NCI-H187 treated with DMSO at 0.1 percent for 48 hours (cell line): ENCODE measurements around the gene METTL25B.

ENCODE experiments used
- DNase-seq: peaks from one replicate; lab custom pipeline; 2025; lab: John Stamatoyannopoulos, UW

The METTL25B gene

DNA sequence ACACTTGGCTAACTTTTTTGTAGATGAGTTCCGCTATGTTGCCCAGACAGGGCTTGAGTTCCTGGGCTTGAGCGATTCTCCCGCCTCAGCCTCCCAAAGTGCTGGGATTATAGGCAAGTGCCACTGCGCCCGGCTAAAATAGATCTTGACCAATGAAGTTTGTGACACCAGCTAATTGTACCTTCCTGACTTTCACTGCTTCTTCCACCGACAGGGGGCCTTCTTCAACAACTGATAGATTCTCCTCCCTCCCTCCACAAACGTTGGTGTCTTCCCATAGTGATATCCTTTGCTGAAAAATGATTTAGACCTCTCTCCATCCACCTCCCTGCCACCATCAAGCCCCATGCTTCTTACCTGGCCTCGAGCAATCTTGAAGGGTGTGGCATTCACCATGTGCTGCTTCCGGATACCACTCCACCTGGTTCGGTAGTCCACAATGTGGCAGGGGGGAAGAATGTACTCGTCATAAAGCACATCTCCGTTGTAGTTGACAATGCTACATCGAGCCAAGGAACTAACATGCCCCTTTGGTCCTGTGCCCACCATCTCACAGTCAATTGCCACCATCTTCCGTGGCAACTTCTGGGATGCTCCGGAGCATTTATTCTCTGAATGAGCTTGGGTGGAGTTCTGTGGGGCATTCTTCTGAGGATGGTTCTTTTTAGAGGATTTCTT, 1.6 kb upstream of the METTL25B start:
- DNase-seq: no peak

DNA sequence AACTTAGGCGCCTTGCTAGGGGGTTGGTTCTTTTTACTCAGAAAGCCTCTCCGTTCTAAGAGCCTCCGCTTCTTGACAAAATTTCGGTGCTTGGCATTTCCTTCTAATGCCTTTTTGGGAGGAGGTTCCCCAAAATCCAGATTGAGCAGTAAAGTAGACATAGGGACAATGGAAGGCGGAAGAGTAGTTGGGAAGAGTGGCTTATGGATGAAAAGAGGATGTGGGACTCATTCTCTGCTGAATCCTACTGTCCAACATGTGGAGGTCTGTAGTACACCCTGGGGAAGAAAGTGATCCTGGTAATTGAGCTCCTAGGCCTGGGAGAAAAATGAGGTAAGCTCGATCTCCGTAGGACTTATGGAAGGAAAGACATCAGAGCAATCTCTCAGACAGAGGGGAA, 777 bp upstream of the METTL25B start:
- DNase-seq: no peak

DNA sequence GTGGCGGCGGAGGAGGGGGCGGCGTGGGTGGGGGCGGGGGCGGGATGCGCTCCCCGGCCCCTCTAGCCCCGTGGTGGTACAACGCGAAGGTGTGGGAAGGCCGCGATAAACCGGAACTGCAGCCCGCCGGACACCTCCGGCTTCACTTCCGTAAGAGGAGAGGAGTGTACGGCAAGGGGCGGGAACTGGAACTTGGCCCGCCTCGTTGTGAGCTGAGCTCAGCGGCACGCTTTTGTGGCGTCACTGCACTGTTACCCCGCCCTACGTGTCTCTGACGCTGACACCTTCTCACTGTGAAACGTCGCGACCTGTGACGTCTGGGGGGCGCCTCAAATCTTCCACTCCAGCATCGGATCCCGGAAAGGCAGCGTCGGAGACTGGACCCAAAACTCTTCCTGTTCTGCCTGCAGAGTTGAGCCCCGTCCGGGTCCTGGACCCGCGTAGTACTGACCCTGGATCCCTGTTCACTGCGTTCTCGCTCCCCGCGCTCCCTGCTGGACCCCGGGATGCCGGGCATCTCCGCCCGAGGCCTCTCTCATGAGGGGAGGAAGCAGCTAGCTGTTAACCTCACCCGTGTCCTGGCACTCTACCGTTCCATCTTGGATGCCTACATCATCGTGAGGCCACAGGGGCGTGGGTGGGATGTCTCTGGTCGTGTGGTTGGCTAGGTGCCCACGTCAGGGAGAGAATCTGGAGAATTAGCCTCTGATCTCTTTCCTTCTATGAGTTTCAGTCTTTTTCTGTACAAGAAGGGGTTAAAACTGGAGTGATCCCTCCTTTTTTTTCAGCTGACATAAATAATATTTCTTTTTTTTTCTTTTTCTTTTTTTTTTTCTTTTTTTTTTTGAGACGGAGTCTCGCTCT, 562 bp downstream of the METTL25B start, which contains the start of gene ISG20L2:
ISG20L2 (minus strand) TSS at position 168 of the 864 bp plus-strand sequence. CDS start 1,114 bp downstream, outside the sequence.
- DNase-seq: peak; percentile 99

DNA sequence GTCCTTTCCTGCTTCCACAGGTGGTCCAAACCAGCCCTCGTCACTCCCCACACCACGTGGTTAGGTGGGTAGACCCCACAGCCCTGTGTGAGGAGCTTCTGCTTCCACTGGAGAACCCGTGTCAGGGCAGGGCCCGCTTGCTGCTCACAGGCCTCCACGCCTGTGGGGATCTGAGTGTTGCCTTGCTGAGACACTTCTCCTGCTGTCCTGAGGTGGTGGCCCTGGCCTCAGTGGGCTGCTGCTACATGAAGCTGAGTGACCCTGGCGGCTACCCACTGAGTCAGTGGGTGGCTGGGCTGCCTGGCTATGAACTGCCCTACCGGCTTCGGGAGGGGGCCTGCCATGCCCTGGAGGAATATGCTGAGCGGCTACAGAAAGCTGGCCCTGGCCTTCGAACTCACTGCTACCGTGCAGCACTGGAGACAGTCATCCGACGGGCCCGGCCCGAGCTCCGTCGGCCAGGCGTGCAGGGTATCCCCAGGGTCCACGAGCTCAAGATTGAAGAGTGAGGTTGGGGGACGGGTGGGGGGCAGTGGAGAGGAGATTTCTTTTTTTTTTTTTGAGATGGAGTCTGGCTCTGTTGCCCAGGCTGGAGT, 5.8 kb downstream of the METTL25B start:
- no peak for DNase-seq

DNA sequence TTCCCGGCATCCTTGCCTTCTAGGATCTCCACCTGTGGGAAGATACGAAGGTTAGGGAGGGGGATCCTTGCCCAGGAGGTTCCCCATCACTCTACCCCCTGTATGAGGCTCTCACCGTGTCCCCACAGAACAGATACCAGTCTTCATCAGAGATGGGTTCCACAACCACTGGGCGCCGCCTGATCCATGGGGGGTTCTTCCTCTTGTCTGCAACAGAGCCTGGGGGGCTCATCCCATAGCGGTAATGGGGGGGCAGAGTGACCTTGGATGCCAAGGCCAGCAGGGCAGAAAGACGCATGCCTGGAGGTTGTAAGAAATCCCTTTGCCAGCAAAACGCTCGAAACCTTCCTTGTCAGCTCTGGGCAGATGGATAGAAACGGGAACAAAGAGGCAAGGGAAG, 10.1 kb downstream of the METTL25B start:
- DNase-seq: no peak

DNA sequence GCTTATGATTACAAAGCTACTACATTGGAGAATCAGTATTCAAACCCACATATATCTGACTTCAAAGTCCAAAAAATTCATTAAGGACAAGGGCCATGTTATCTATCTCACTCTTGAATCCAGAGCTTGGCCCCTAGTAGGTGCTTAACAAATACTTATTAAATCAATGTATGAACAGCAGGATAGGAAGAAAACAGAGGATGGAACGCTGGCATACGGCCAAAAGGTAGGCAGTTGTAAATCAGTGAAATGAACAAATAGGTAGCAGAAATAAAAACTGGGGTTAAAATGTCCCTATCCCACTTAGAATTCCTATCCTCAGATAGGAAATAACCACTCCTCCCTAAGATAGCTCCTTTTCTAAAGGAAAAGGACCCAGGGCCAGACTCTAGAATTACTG, 10.6 kb downstream of the METTL25B start:
- no peak for DNase-seq

DNA sequence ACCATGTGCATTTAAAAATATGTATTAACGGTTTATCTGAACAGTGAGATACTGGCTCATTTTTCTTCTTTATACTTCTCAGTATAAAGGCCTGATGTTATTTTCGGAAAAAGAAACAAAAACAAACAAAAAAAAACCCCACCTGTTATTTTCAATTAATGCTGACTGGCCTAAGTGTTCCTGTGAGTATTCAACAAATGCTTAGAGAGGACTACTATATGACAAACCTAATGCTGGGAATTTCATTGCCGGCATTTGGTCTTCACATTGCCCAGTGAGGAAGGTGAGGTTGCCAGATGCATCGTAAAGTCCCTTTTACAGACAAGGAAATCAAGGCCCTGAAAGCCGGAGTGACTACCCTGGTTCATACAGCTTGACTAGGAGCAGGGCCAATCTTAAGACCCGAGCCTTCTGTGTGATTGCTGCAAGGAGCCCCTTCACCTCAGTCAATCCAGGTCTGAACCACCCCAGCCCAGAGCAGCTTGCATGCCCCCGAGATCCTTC, 12.0 kb downstream of the METTL25B start:
- no peak for DNase-seq

DNA sequence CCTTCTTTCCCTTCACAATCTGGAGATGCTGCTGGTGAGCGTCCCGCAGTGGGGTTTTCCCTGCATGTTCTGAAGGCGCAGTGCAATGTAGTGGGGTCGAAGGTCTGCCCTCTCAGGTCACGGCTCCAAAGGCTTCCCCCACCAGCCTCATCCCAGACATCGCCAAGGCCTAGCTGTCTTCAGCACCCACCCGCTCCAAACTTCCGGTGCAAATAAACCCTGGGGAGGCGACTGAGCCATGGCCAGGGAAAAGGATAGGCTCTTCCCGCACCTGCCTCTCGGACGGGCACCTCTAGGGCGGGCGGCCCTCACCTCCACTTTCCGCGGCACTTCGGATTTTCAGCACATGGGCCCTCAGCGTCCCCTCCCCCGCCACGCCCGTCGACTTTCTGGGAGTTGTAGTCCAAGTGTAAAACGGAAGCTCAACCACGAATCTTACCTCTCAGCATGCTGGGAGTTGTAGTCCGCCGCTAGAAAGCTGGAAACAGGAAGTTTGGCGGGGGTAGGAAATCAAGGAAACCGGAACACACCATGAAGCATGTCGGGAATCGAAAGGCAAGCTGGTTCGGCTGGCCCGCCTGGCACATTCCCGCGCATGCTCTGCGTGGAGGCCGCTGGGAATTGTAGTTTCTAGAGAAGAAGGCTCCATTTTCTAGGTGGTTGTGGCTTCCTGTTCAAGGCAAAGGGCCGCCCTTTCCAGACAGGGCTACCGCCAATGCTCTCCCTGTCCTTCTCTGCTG, 12.6 kb downstream of the METTL25B start, which contains the start of gene MRPL24:
MRPL24 (minus strand) TSS at position 348 of the 740 bp plus-strand sequence. CDS start 2,384 bp downstream, outside the sequence.
- peak; percentile 100 for DNase-seq

DNA sequence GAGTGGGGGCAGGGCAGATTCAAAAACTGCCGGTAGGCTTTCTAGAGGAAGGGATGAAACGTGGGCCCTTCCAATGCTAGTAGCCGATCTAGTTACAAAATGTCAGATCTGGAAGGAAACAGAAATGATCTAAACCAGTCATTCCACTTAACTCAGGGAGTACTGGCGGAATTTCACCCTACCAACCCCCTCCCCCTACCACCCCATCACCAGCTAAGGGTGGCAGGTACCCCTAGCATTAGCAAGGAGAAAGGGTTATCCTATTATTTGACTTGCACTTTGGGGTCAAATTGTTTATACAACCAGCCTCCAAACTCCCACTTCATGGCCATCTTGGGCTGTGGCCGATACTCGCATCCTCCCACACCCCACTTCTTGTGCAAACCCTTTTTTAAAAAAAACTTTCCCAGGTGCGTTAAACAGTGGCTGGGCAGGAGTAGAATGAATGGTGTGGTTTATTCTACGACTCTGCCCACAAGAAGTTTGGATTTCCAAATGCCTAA, 13.3 kb downstream of the METTL25B start:
- no peak for DNase-seq

DNA sequence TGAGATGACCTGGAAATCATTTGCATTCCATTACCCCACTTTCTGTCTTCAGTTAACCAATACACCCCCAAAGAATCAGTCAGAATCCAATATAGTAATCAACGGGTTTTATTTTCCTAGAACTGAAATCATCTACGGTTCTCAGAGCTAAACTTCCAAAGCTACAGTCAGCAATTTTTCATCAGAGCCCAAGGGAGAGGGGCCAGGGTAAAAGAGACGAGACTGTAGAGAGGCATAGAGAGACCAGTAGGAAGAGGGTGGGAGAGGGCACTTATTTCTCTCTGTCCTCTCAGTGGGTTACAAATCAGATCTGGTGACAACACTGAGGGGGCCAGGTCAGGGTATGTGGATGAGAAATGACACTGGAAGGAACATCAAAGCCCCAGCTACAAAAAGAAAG, 13.7 kb downstream of the METTL25B start:
- no peak for DNase-seq

DNA sequence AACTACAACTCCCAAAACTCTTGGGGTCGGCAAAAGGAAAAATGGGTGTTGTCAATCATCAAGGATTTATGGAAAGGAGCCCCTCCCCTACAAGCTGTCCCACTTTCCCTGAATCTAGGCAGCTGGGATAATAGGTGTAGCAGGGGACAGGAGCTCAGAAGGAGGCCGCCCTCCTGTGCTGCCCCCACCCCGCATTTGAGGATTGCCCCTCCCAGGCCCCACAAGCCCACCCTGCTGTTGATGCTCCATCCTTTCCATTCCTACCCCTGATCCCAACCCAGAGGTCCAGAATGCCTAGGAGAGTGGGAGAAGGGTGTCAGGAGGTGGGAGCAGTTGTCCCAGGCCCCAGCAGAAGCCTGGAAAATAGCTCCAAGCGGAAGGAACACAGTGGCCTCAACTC, 14.5 kb downstream of the METTL25B start:
- no peak for DNase-seq

DNA sequence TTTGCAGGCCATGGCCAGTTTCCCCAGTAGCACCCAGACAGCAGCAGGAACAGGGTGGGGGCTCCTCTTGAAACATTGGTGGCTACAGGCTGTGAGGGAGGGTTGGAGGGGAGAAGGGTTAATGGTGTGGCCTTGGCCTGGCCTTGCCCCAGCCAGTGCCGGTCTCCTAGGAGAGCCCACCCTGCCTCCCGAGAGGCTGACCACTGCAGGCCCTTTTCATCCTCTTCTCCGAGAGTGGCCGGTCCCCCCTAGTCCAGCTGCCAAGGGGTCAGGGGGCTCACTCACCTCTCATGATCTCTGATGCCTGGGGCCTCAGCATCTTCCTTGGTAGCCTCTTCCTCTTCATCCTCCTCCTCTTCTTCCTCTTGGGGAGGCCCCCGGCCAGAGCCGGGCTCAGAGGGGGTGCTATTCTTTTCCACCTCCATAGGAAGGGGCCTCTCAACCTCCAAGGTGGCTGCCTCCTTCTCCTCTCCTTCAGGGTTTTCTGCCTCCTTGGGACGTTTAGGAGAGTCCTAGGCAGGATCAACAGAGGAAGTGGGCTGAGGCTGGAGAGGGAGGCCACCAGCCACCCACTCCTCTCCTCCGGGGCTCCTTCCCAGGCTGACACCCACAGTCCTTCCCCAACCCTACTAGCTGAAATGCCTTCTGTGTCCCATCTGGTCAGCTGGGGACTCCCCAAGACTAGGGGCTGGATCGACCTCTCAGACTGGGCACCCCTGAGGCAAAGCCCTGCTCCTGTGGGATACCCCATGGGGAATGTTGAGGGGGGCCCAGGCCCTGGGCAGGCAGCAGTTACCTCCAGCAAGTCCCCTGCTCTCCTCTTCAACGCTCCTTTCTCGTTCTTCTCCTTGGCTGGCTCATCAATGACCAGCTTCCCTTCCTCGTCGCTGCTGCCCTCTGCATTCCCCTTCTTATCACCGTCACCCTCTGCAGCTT, 15.4 kb downstream of the METTL25B start:
- DNase-seq: no peak

DNA sequence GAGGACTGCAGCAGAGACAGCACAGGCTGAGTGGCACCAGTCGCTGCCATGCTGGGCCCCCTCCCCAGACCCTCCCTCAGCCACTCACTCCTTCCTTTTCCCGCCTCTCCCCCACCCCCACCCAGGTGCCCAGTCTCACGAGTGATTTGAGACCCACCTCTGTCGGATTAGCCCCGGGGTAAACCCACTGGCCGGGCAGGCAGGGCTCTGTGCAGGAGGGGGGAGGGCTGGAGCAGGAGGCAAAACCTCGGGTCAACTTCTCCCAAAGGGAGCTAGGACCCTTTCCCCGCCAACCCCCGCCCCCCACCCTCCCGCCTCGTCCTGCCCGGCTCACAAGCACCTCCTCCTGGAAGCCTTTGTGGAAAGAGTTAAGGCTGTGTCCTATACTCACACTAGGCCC, 16.1 kb downstream of the METTL25B start:
- DNase-seq: no peak

DNA sequence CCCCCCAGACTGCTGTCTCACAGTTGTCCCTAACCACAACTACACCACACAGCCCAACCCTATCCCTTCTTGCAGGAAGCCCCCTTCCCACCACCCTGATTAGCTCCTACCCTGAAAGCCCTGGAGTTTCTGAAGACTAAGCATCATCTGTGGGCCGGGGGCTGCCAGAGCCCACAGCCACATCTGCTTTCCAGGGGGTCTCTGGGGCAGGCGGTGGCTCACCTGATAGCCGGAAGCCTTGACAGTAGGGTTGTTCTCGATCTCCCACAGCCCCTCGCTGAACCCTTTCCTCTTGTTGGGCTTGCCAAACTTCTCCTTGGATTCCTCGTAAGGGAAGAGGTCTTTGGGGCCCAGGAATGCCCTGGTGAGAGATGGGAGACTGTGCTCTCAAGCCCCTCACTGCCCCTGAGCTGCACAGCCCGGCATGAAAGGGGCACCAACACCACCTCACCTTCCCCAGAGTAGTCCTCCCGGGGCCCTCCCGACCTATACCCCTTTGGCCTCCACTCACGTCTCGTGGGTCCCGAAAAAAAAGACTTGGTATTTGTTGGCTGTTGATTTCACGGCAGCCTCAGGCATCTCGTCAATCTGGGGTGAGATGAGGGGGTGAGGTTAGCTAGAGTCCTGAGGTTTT, 16.6 kb downstream of the METTL25B start:
- DNase-seq: no peak

DNA sequence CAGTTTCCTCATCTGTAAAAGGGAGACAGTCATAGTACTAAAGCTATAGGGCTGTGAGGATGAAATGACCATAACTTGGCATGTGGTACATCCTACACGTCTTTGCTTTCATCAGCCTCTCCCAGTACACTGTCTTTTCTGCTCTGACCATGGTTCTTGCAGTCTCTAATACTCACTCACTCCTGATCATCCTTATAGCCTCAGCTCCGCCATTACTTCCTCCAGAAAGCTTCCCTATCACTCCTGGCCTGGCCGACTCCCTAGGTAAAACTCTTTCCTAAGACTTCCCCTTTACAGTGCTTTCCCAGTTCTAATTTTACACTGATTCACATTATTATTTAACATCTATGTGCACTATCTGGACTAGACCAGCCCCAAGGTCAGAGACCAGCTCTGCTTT, 17.6 kb downstream of the METTL25B start:
- DNase-seq: no peak

DNA sequence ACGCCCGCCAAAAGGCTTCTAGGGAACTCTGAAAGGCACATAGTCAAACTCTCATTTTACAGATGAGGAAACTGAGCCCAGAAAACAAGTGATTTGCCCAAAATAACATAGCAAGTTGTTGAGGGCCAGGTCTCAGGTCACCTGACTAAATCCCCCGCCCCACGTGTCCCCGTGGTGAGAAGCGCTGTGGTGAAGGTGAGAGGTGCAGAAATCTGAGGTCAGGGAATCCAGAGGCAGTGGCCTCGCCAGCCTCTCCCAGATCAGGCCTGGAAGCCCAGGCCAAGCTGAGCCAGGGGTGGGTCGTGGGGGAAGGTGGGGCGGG, 18.1 kb downstream of the METTL25B start:
- DNase-seq: no peak

DNA sequence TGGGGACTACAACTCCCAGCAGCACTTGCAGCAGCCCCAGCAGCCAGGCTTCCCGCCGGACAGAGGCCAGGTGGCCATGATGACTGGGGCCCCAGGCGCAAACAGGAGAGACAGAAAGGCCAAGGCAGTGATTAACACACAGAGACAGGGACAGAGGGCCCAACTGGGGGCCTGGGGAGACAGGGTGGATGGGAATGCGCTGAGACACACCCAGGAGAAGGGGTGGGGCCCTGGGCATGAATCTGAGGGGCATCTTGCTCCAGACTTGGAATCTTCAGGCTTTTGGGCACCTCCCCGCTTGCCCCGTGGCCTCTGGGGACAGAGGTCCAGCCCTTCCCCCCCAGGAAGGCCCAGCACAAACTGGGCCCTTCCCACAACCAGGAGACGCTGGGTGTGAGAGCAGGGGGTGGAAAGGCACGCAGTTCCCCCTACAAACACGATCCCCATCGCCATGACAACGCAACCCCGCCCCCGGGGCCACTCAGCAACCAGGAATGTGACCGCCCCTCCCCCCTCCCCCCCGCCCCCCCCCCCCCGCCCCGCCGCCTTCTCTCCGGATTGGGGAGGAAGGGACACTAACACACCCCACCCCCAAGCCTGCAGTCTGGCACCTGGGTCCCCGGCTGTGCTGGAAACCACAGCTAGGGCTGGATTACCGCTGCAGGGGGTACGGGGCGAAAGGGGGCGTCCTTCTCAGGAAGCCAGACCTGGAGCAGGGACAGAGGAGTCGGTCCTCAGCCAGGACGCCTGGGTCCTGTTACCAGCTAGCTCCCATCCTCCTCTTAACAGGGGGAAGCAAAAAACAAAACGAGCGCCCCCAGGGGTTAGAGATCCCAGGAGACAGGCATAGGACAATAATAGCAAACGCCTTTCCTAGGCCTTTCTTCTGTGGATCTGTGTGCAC, 18.7 kb downstream of the METTL25B start:
- peak; percentile 28 for DNase-seq

DNA sequence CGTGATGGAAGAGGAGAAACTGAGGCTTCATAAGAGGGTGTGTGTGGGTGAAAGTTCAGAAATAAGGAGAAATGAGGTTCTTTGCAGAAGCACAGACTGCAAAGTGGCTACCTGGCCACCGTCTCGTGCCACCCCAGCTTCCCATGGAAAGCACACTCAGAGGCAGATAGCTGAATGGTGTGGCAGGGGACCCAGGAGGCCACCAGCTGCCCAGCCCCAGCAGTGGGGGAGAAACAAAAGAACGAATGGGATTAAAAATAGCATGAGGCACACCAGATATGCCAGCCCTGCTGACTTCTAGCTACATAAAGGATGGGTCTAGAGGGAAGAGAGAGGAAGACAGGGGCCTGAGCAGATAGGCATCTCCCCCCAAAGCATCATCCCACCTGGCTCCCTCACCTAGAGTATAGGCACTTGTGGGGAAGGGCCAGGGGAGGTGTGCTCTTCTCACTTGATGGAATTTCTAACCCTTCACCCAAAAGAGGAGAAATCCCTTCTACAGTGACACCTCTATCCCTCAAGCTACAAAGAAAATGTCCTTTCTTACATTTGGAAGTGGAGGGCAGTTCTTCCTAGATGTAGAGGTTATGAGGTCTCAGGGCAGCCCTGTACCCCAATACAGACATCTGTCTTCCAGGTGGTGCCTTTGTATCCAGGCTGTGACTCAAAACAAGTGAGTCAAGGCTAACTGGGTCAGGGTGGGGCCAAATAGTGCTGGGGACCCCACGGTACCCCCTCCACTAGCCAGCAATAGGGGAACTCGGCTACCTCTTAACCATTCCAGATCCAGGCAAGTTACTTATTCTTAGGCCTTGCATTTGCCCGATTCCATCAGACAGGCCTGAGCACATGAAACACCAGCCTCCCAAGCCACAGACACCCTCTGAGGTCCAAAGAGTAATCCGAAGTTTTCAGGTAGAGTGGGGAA, 19.7 kb downstream of the METTL25B start:
- no peak for DNase-seq
